Measurements from ENCODE around the gene TYW1. TPM values are rescaled to one million over a fixed set of nuclear protein-coding genes. Genes with fewer than 3 reads are reported as not detected.
"Not testable (repeated sequence)": the region's sequence is repeated elsewhere in the genome, so short reads cannot be mapped to it uniquely, and the experiment has no call there.

The TYW1 gene
- total RNA-seq, 1 donor from 2014 or later: 17.7 TPM

DNA sequence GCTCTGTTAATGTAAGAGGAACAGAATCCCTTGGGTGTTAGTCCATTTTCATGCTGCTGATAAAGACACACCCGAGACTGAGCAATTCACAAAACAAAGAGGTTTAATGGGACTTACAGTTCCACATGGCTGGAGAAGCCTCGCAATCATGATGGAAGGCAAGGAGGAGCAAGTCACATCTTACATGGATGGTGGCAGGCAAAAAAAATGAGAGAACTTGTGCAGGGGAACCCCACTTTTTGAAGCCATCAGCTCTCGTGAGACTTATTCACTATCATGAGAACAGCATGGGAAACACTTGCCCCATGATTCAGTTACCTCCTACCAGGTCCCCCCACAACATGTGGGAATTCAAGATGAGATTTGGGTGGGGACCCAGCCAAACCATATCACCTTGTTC lies 143.2 kb downstream of the TYW1 start:
- not testable (repeated sequence) for DNase-seq (ENCODE audit: extremely low spot score, unreplicated experiment); H3K4me3 Mint-ChIP-seq; H3K36me3 Mint-ChIP-seq; H3K27ac Mint-ChIP-seq; H3K4me1 Mint-ChIP-seq (ENCODE audit: unreplicated experiment); H3K27me3 Mint-ChIP-seq; H3K9me3 Mint-ChIP-seq

DNA sequence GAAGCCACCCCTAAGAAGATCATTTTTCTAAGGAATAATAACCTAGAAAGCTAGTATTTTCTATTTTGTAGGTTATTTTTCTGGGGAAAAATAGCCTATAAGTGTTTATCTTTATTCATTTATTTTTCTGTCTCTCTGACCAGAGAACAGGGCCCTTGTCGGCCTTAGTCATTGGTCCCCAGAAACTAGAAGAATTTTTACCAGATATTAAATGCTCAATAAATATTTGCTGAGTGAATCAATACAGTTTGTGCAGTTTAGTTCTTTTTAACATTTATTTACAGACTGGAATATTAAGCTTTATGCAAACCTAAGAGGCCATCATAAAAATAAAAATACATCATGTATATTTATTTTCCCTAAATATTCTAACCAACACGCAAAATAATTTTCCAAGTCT lies 144.4 kb downstream of the TYW1 start:
- not testable (repeated sequence) for H3K4me3 Mint-ChIP-seq; H3K36me3 Mint-ChIP-seq; H3K4me1 Mint-ChIP-seq (ENCODE audit: unreplicated experiment); DNase-seq (ENCODE audit: extremely low spot score, unreplicated experiment); H3K27ac Mint-ChIP-seq; H3K9me3 Mint-ChIP-seq; H3K27me3 Mint-ChIP-seq

DNA sequence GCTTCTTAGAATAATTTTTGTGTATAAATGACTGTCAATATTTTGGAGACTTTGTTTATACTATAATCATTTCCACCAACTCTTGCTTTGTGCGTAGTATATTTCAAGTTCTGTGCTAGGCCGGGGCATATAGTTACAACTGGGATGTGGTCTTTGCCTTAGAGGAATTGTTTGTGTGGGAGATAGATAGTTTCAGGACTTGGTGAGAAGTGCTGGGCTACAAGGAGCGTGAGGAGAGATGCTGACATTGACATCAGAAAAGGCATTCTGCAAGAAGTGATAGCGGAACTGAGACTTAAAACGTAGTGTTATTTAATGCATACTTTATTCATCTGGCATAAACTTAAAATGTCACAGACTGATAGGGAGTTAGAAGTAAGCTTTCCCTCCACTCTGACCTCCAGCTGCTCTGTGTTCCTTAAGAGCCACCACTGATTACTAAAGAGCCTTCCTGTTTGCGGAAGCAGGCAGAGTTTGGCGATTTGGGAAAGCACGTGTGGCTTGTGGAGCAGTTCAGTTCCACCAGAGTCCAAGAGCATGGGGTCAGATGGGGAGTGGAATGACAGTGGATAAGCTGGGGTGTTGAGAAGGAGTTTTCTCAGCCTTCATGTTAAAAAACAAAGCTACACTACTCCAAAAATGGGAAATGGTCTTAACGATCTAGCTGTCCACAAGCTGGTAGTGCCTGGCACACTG lies 146.6 kb downstream of the TYW1 start:
- peaks cover 17% of the 10 kb centered on the region for H3K36me3 Mint-ChIP-seq
- DNase-seq (ENCODE audit: extremely low spot score, unreplicated experiment); H3K27me3 Mint-ChIP-seq; H3K9me3 Mint-ChIP-seq; H3K4me3 Mint-ChIP-seq; H3K4me1 Mint-ChIP-seq (ENCODE audit: unreplicated experiment); H3K27ac Mint-ChIP-seq: not testable (repeated sequence)

DNA sequence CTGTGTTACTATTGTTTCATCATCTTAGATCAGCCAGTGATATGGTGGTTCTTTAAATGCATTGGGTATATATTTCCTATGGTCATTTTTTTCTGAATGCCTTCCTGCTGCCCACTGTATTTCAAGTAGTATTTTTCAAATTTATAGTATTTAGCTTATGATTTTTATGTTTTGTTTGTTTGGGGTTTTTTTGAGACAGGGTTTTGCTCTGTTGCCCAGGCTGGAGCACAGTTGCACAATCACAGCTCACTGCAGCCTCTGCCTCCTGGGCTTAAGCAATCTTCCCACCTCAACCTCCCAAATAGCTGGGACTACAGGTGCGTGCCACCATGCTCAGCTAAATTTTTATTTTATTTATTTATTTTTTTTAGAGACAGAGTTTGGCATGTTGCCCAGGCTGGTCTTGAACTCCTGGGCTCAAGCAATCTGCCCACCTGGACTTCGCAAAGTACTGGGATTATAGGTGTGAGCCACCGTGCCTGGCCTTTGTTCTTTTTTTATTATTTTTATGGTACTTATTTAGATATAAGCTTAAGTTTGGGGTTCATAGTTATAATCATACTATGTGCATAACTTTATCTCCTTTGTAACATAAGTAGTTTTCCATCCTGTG lies 149.1 kb downstream of the TYW1 start:
- not testable (repeated sequence) for H3K9me3 Mint-ChIP-seq; DNase-seq (ENCODE audit: extremely low spot score, unreplicated experiment); H3K27ac Mint-ChIP-seq; H3K27me3 Mint-ChIP-seq; H3K4me3 Mint-ChIP-seq; H3K4me1 Mint-ChIP-seq (ENCODE audit: unreplicated experiment)
- H3K36me3 Mint-ChIP-seq: peaks cover 14% of the 10 kb centered on the region

DNA sequence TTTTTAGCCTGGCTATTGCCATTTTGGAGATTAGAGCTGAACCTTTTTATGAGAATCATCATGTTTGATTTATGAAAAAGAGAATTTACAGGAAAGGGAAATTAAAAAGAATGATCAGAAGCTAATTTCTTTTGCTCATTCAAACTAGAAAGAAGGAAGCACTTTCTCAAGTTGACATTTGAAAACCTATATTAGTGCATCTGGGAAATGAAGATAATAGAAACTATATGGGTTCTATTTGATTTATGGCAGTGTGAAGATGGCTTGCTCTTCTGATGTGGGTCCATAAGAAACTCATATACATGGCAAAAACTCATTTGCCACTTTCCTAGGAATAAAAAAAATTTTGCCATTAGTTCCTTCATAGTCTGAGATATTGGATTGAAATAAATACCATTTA lies 152.5 kb downstream of the TYW1 start:
- H3K27me3 Mint-ChIP-seq, H3K9me3 Mint-ChIP-seq: not testable (repeated sequence)

DNA sequence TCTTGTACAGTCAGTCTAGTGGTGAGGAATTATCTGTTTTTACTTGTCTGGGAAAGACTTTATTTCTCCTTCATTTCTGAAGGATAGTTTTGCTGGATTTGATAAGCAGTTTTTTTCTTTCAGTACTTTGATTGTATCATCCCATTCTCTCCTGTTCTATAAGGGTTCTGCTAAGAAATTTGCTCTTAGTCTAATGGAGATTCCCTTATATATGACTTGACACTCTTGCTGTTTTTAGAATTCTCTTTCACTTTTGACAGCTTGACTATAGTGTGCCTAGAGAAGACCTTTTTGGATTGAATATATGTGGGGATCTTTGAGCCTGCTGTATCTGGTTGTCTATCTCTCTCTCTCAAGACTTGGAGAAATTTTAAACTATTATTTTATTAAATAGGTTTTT lies 157.7 kb downstream of the TYW1 start:
- H3K27me3 Mint-ChIP-seq; H3K4me3 Mint-ChIP-seq; H3K4me1 Mint-ChIP-seq (ENCODE audit: unreplicated experiment); DNase-seq (ENCODE audit: extremely low spot score, unreplicated experiment); H3K9me3 Mint-ChIP-seq; H3K27ac Mint-ChIP-seq: not testable (repeated sequence)
- H3K36me3 Mint-ChIP-seq: peaks cover 15% of the 10 kb centered on the region

More for the DNA sequence above, 152.5 kb downstream of the TYW1 start:
- not testable (repeated sequence) for H3K4me1 Mint-ChIP-seq (ENCODE audit: unreplicated experiment); H3K4me3 Mint-ChIP-seq; DNase-seq (ENCODE audit: extremely low spot score, unreplicated experiment); H3K27ac Mint-ChIP-seq; H3K36me3 Mint-ChIP-seq

DNA sequence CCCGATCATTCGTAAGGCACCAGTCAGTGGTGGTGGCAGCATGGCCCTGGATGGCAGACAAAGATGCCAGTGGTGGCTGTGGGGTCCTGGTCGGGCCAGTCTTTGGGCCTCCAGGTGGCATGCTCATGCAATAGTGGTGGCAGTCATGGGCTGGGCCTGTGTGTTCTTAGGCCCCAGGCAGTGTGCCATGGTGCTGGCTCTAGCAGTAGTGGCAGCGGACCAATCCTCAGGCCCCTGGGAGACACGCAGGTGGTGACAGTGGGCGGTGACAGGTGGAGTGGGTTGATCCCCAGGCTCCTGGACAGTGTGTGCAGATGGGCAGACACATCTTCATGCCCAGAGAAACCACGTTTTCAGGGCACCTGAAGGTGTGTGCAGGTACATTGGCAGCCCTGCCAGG lies 159.4 kb downstream of the TYW1 start:
- H3K27me3 Mint-ChIP-seq; H3K27ac Mint-ChIP-seq; DNase-seq (ENCODE audit: extremely low spot score, unreplicated experiment); H3K4me3 Mint-ChIP-seq; H3K9me3 Mint-ChIP-seq; H3K4me1 Mint-ChIP-seq (ENCODE audit: unreplicated experiment): not testable (repeated sequence)
- H3K36me3 Mint-ChIP-seq: peaks cover 15% of the 10 kb centered on the region

DNA sequence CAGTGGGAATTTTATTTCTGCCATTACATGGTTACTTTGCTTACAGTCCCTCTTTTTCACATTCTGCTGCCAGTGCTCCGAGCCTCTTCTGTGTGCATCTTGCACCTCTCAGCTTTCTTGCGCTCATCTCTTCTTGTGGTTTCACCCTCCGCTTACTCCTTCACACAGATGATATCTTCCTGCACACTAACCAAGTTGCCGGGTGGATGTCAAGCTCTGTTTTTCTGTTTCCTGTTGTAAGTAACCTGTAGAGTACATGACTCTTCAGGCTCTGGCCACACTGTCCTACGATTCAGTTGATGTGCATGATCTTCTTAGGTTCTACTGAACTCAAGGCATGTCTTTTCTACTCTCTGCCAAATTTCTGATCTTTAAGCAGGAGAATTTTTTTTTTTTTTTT lies 166.7 kb downstream of the TYW1 start:
- H3K4me1 Mint-ChIP-seq (ENCODE audit: unreplicated experiment); H3K9me3 Mint-ChIP-seq; H3K4me3 Mint-ChIP-seq; H3K27ac Mint-ChIP-seq; H3K36me3 Mint-ChIP-seq; DNase-seq (ENCODE audit: extremely low spot score, unreplicated experiment); H3K27me3 Mint-ChIP-seq: not testable (repeated sequence)

DNA sequence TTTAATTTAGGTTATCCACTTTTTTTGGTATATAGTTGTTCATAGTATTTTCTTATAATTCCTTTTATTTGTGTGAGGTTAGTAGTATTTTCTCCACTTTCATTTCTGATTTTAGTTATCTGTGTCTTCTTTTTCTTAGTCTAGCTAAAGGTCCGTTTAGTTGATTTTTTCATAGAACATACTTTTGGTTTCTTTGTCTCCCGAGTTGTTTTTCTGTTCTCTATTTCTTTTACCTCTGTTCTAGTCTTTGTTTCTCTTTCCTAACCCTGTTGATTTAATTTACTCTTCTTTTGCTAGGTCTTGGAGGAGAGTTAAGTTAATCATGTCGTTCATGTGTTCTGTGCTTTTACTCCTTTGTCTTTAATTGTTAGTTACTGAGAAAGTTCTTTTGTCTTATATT lies 174.5 kb downstream of the TYW1 start:
- not testable (repeated sequence) for H3K4me3 Mint-ChIP-seq; H3K36me3 Mint-ChIP-seq; H3K9me3 Mint-ChIP-seq; DNase-seq (ENCODE audit: extremely low spot score, unreplicated experiment); H3K27ac Mint-ChIP-seq; H3K27me3 Mint-ChIP-seq; H3K4me1 Mint-ChIP-seq (ENCODE audit: unreplicated experiment)

DNA sequence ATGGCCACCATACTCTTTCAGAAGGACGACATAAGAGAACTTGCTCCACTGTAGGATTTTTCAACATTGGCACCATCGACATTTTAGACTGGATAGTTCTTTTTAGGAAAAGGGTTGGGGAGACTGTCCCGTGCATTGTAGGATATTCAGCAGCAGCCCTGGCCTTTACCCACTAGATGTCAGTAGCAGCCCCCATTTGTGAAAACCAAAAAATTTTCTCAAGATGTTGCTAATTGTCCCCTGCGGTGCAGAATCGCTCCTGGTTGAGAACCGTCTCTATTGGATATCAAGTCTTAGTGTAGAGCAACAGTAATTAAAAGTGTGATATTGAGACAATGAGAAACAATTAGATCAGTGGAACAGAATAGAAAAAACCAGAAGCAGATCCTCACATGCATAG lies 180.1 kb downstream of the TYW1 start:
- H3K9me3 Mint-ChIP-seq; H3K27ac Mint-ChIP-seq; H3K36me3 Mint-ChIP-seq; DNase-seq (ENCODE audit: extremely low spot score, unreplicated experiment); H3K4me3 Mint-ChIP-seq; H3K4me1 Mint-ChIP-seq (ENCODE audit: unreplicated experiment); H3K27me3 Mint-ChIP-seq: not testable (repeated sequence)
- TF ChIP-seq, protein P1, sequence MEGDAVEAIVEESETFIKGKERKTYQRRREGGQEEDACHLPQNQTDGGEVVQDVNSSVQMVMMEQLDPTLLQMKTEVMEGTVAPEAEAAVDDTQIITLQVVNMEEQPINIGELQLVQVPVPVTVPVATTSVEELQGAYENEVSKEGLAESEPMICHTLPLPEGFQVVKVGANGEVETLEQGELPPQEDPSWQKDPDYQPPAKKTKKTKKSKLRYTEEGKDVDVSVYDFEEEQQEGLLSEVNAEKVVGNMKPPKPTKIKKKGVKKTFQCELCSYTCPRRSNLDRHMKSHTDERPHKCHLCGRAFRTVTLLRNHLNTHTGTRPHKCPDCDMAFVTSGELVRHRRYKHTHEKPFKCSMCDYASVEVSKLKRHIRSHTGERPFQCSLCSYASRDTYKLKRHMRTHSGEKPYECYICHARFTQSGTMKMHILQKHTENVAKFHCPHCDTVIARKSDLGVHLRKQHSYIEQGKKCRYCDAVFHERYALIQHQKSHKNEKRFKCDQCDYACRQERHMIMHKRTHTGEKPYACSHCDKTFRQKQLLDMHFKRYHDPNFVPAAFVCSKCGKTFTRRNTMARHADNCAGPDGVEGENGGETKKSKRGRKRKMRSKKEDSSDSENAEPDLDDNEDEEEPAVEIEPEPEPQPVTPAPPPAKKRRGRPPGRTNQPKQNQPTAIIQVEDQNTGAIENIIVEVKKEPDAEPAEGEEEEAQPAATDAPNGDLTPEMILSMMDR (conservative IDR thresholded peaks at IDR 0.05): peak; percentile 41

DNA sequence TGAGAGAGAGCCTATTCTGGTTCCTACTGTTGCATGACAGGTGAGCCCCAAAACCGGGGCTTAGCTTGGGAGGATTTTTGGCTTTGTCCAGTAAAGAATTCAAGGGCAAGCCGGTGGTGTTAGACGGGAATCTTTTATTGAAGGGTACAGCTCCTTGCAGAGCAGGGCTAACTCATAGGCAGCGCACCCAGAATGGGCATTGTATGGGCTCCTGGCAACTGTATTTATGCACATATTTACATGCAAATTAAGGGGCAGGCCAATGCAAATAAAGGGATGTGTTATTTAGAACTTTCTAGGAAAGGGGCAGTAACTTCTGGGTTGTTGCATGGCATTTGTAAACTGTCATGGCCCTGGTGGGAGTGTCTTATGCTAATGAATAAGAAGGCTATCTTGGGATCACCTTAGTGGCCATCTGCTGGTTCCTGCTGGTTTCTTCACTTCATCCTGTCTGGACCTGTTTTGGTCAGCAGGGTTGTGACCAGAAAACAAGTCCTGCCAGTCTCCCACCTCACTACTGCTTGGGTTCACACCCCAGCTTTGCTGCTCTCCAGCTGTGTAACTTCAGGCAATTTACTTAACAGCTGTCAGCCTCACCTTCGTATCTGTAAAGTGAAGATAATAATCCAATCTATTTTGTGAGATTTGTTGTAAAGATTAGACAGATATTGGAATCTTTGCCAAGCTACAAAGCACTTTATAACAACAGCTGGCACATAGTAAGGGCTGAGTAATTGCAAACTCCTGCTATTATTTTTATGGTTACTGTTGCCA lies 182.5 kb downstream of the TYW1 start:
- not testable (repeated sequence) for H3K27ac Mint-ChIP-seq; H3K36me3 Mint-ChIP-seq; H3K27me3 Mint-ChIP-seq; H3K9me3 Mint-ChIP-seq; H3K4me1 Mint-ChIP-seq (ENCODE audit: unreplicated experiment); DNase-seq (ENCODE audit: extremely low spot score, unreplicated experiment); H3K4me3 Mint-ChIP-seq

DNA sequence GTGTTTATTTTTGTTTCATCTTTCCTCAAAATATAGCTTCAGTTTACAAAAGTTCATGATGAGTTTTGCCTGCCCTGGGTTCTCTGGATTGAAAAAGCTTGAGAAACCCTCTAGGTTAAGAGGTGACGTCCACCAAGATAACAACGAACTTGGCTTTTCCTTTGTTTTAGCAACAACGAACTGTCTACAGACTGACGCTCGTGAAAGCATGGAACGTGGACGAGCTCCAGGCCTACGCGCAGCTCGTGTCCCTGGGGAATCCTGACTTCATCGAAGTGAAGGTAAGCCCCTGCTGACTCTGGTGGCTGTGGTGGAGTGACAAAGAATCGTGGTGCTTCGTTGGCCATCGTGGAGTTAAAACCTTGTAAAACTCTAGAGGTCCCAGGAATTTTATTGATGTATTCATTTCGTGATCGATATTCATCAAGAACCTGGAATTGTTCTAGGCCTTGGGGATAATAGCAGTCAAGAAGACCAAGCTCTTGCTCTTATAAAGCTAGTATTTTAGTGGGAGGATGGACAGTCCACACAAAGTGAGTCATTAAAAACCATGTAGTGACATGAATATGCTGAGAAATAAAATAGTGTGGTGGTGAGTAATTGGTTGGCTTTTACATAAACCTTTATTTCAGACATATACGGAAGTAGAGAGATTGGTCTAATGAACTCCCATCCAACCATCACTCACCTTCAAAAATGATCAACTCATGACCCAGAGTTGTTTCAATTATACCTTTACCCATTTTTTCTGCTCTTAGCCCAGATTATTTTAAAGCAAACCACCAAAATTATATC lies 186.5 kb downstream of the TYW1 start:
- not testable (repeated sequence) for H3K4me3 Mint-ChIP-seq; H3K4me1 Mint-ChIP-seq (ENCODE audit: unreplicated experiment); H3K27ac Mint-ChIP-seq; H3K36me3 Mint-ChIP-seq; DNase-seq (ENCODE audit: extremely low spot score, unreplicated experiment); H3K9me3 Mint-ChIP-seq; H3K27me3 Mint-ChIP-seq
